Endodermal cell (in vitro differentiated cells): Measurements from ENCODE around the gene WSB1. TPM values are rescaled to one million over a fixed set of nuclear protein-coding genes. Genes with fewer than 3 reads are reported as not detected.

Experiments
- DNase-seq: peaks from one replicate; pipeline ENCODE4 v3.0.0-alpha.2; 2017
- H3K27ac ChIP-seq: 2 replicates; pipeline ENCODE4 v1.5.1; 2013; ENCODE audit warnings: mild to moderate bottlenecking, low read depth, low read length, moderate library complexity
- H3K27me3 ChIP-seq: 2 replicates; pipeline ENCODE4 v1.6.1; 2013; ENCODE audit warnings: mild to moderate bottlenecking, low read length, moderate library complexity; ENCODE audit not compliant: insufficient read depth, control insufficient read depth, poor library complexity, severe bottlenecking
- H3K36me3 ChIP-seq: 2 replicates; pipeline ENCODE4 v1.7.0; 2013; ENCODE audit warnings: mild to moderate bottlenecking, low read length, moderate library complexity; ENCODE audit not compliant: control insufficient read depth, insufficient read depth
- H3K4me1 ChIP-seq: one replicate; pipeline ENCODE4 v1.7.0; 2013; ENCODE audit warnings: low read length; ENCODE audit not compliant: control insufficient read depth, insufficient read depth
- H3K4me3 ChIP-seq: 2 replicates; pipeline ENCODE4 v1.5.1; 2013; ENCODE audit warnings: mild to moderate bottlenecking, low read length, moderate library complexity
- H3K9ac ChIP-seq: 2 replicates; pipeline ENCODE4 v1.6.1; 2013; ENCODE audit warnings: mild to moderate bottlenecking, low read length, moderate library complexity; ENCODE audit not compliant: poor library complexity, severe bottlenecking; ENCODE audit errors: extremely low read depth
- H3K9me3 ChIP-seq: 2 replicates; pipeline ENCODE4 v1.6.1; 2013; ENCODE audit warnings: mild to moderate bottlenecking, low read length, moderate library complexity; ENCODE audit not compliant: control insufficient read depth
- H3K27ac Mint-ChIP-seq: 2 replicates; pipeline ENCODE4 v1.8.0; 2020; ENCODE audit warnings: mixed read lengths
- H3K27me3 Mint-ChIP-seq: 2 replicates; pipeline ENCODE4 v1.8.0; 2021; ENCODE audit warnings: mild to moderate bottlenecking, mixed read lengths; ENCODE audit not compliant: insufficient read depth
- H3K36me3 Mint-ChIP-seq: 2 replicates; pipeline ENCODE4 v1.8.0; 2020; ENCODE audit warnings: low read depth, mixed read lengths
- H3K4me1 Mint-ChIP-seq: 2 replicates; pipeline ENCODE4 v1.8.0; 2020; ENCODE audit warnings: mixed read lengths
- H3K4me3 Mint-ChIP-seq: 2 replicates; pipeline ENCODE4 v1.8.0; 2020; ENCODE audit warnings: mild to moderate bottlenecking, moderate library complexity, mixed read lengths
- H3K9me3 Mint-ChIP-seq: 2 replicates; pipeline ENCODE4 v1.8.0; 2020; ENCODE audit warnings: mild to moderate bottlenecking, mixed read lengths
- CTCF ChIP-seq: fragments of 200-600 bp; sonication (generic); conservative IDR thresholded peaks from 2 replicates; pipeline ENCODE4 v1.5.0; 2021; ENCODE audit warnings: antibody characterized with exemption, mild to moderate bottlenecking
- WGBS, 2 experiments: methylation state at CpG; one replicate each; pipeline versions ENCODE4 v1.1.5 to v1.1.7; 2013; ENCODE audit warnings: missing lambda C conversion rate in 2 of 2, mixed read lengths in 1 of 2; ENCODE audit not compliant: insufficient coverage in 1 of 2, insufficient read length in 1 of 2; 5-methylcytosine and 5-hydroxymethylcytosine counted together
- total RNA-seq, 2 donors: library from RNA; stranded (reverse); fragmentation: NEBNext Ultra II Directional in 1 of 2; extraction: Animal tissue kit (Norgen Biotek cat#: 25700) in 1 of 2; gene quantifications; 2 replicates in 1 of 2; 3 replicates in 1 of 2; pipeline ENCODE4 v1.2.1, GENCODE V29; 2021

The WSB1 gene
- total RNA-seq, 2 donors from 2014 or later, result 236 to 270 TPM

GRCh38 chr17:27310565-27311110 is 16.7 kb downstream of the WSB1 start:
- H3K27ac ChIP-seq, result no peak overlapping the region
- Mint-ChIP-seq H3K9me3 (no peaks in the 10 kb centered on the region), H3K4me3 (no peak overlapping the region), H3K27ac (no peak overlapping the region), H3K36me3 (peaks cover 69% of the 10 kb centered on the region), H3K27me3 (no peaks in the 10 kb centered on the region), H3K4me1 (peaks cover 14% of the 10 kb centered on the region)
- H3K4me1 ChIP-seq, result no peaks in the 10 kb centered on the region
- 96 to 100% methylated on average over 2 to 4 of the region's 4 CpGs for WGBS, 2 experiments
- TF ChIP-seq CTCF, result no peak
- no peak overlapping the region for H3K9ac ChIP-seq
- no peaks in the 10 kb centered on the region for H3K27me3 ChIP-seq
- DNase-seq, result no peak
- H3K36me3 ChIP-seq, result peaks cover 99% of the 10 kb centered on the region
- no peak overlapping the region for H3K4me3 ChIP-seq
- H3K9me3 ChIP-seq, result no peaks in the 10 kb centered on the region

- Histone ChIP-seq H3K36me3 (peaks cover 90% of the 10 kb centered on the region), H3K4me3 (no peak overlapping the region), H3K9ac (no peak overlapping the region), H3K4me1 (no peaks in the 10 kb centered on the region), H3K27me3 (no peaks in the 10 kb centered on the region), H3K9me3 (no peaks in the 10 kb centered on the region), H3K27ac (no peak overlapping the region)
- Mint-ChIP-seq H3K4me1 (peaks cover 10% of the 10 kb centered on the region), H3K27me3 (no peaks in the 10 kb centered on the region), H3K36me3 (peaks cover 70% of the 10 kb centered on the region), H3K4me3 (no peak overlapping the region), H3K27ac (no peak overlapping the region), H3K9me3 (no peaks in the 10 kb centered on the region)
- no peak for TF ChIP-seq CTCF
- no CpG with 5 or more reads among the region's 1 CpG for WGBS, 2 experiments
- no peak for DNase-seq
Observed at GRCh38 chr17:27313301-27313700, 19.4 kb downstream of the WSB1 start.

- Histone ChIP-seq H3K4me3 (no peak overlapping the region), H3K27me3 (no peaks in the 10 kb centered on the region), H3K4me1 (no peaks in the 10 kb centered on the region), H3K36me3 (peaks cover 78% of the 10 kb centered on the region), H3K9me3 (no peaks in the 10 kb centered on the region), H3K9ac (no peak overlapping the region), H3K27ac (no peak overlapping the region)
- Mint-ChIP-seq H3K4me3 (no peak overlapping the region), H3K4me1 (peaks cover 2% of the 10 kb centered on the region), H3K36me3 (peaks cover 70% of the 10 kb centered on the region), H3K27ac (no peak overlapping the region), H3K9me3 (no peaks in the 10 kb centered on the region), H3K27me3 (no peaks in the 10 kb centered on the region)
- no peak for TF ChIP-seq CTCF
- no peak for DNase-seq
- 98 to 100% methylated on average over 4 to 6 of the region's 6 CpGs for WGBS, 2 experiments
Observed at GRCh38 chr17:27315322-27315721, 21.4 kb downstream of the WSB1 start.
